Gastrocnemius medialis (tissue), 4 donors: ENCODE results near the gene HORMAD1. TPM values are rescaled to one million over a fixed set of nuclear protein-coding genes. Genes with fewer than 3 reads are reported as not detected.

Experiments
- total RNA-seq, 4 donors: library from RNA; depleted of rRNA; stranded (reverse); fragments of >200 nt; gene quantifications; one replicate each; pipeline versions ENCODE4 v1.1.0 to v1.2.3, GENCODE V29; 2016

The HORMAD1 gene
- total RNA-seq, 4 donors from 2014 or later: 0.36 TPM; not detected in 3

Other genes starting within 250 kb of the HORMAD1 start
- 10 to 100 TPM; 15.0 to 26.7 (median 18.4) TPM for gene TARS2, start 233.5 kb downstream of the HORMAD1 start, total RNA-seq
- gene ECM1, start 212.8 kb downstream of the HORMAD1 start, total RNA-seq: 1 to 10 TPM; 1.5 to 8.5 (median 5.6) TPM
- gene FALEC, start 205.1 kb downstream of the HORMAD1 start, total RNA-seq: not detected
- 10 to 100 TPM in 2 of 4 donors, 1 to 10 TPM in 2; 5.6 to 30.0 (median 10.7) TPM for gene ADAMTSL4, start 171.5 kb downstream of the HORMAD1 start, total RNA-seq
- 100 to 1,000 TPM; 136 to 199 (median 176) TPM for gene MCL1, start 141.3 kb downstream of the HORMAD1 start, total RNA-seq
- 100 to 1,000 TPM; 164 to 302 (median 219) TPM for gene ENSA, start 91.3 kb downstream of the HORMAD1 start, total RNA-seq
- 10 to 100 TPM in 3 of 4 donors, 1 to 10 TPM in 1; 9.8 to 18.6 (median 15.7) TPM for gene GOLPH3L, start 23.7 kb downstream of the HORMAD1 start, total RNA-seq
- gene CTSS, start 44.9 kb upstream of the HORMAD1 start, total RNA-seq: 10 to 100 TPM in 3 of 4 donors, 1 to 10 TPM in 1; 5.8 to 11.7 (median 10.6) TPM
- gene CTSK, start 87.4 kb upstream of the HORMAD1 start, total RNA-seq: 10 to 100 TPM in 3 of 4 donors, 1 to 10 TPM in 1; 8.4 to 20.2 (median 17.7) TPM
- 10 to 100 TPM; 35.3 to 74.3 (median 44.7) TPM for gene ARNT, start 155.7 kb upstream of the HORMAD1 start, total RNA-seq
- not detected for gene CTXND2, start 166.2 kb upstream of the HORMAD1 start, total RNA-seq
- 10 to 100 TPM; 13.7 to 20.8 (median 17.3) TPM for gene SETDB1, start 205.5 kb upstream of the HORMAD1 start, total RNA-seq